Endothelial cell of umbilical vein (primary cell): Measurements from ENCODE around the gene ZNF835. TPM values are rescaled to one million over a fixed set of nuclear protein-coding genes. Genes with fewer than 3 reads are reported as not detected.

ENCODE experiments used
- BruUV-seq: library from RNA; stranded (reverse); fragments of 400-500 nt; replicated peaks from 2 replicates; lab custom pipeline; 2021; lab: Mats Ljungman, UMichigan
- CTCF ChIA-PET: fragments of 300-600, 350-600 bp; sonication (Branson Sonifier 250); formaldehyde crosslinking; loops from one replicate; lab custom pipeline; 2021; ENCODE audit warnings: antibody characterized with exemption, inconsistent platforms; lab: Charles Lee
- POLR2A ChIA-PET: fragments of 300-600, 350-600 bp; sonication (Branson Sonifier 250); formaldehyde crosslinking; loops from one replicate; lab custom pipeline; 2021; ENCODE audit warnings: antibody characterized with exemption, inconsistent platforms; lab: Charles Lee
- DNase-seq: peaks from one replicate; pipeline ENCODE4 v3.0.0-alpha.2; 2011; ENCODE audit warnings: low read depth, low spot score
- FAIRE-seq: peaks from 2 replicates; lab custom pipeline; 2011; peaks lifted over from hg19 to GRCh38; lab: Jason Lieb, UNC
- H2AFZ ChIP-seq: 2 replicates; pipeline ENCODE4 v1.6.0; 2012; ENCODE audit warnings: low read depth, low read length, control low read depth, inconsistent platforms
- H3K27ac ChIP-seq: 2 replicates; pipeline ENCODE4 v1.5.1; 2011; ENCODE audit warnings: low read depth, mild to moderate bottlenecking, control low read depth, low read length, moderate library complexity; ENCODE audit not compliant: insufficient read depth
- H3K27me3 ChIP-seq, 2 experiments: 2 replicates each; pipeline versions ENCODE4 v1.6.0 to v1.6.1; 2011; ENCODE audit warnings: low read length in 2 of 2, mixed read lengths in 1 of 2; ENCODE audit not compliant: control insufficient read depth in 2 of 2, insufficient read depth in 2 of 2
- H3K36me3 ChIP-seq, 2 experiments: 2 replicates in 1 of 2; 3 replicates in 1 of 2; pipeline ENCODE4 v1.5.1; 2011; ENCODE audit warnings: low read length in 2 of 2, mild to moderate bottlenecking in 1 of 2, moderate library complexity in 1 of 2; ENCODE audit not compliant: control insufficient read depth in 2 of 2, insufficient read depth in 2 of 2; ENCODE audit errors: extremely low read depth in 1 of 2
- H3K4me1 ChIP-seq: 3 replicates; pipeline ENCODE4 v1.5.1; 2011; ENCODE audit warnings: mild to moderate bottlenecking, low read length; ENCODE audit not compliant: control insufficient read depth, insufficient read depth; ENCODE audit errors: extremely low read depth
- H3K4me2 ChIP-seq: 2 replicates; pipeline ENCODE4 v1.6.1; 2011; ENCODE audit warnings: low read length, control low read depth, mixed read lengths; ENCODE audit not compliant: insufficient read depth
- H3K4me3 ChIP-seq, 3 experiments: fragments of 200-600 bp in 1 of 3; sonication (generic), shearing (Covaris generic) in 1 of 3; replicated peaks in 1 of 3; 2 replicates each; pipeline ENCODE4 v1.5.1; 2011 to 2016; ENCODE audit warnings: control low read depth in 3 of 3, low read length in 3 of 3, mild to moderate bottlenecking in 2 of 3, inconsistent platforms in 1 of 3, low read depth in 1 of 3, moderate library complexity in 1 of 3; ENCODE audit not compliant: insufficient read depth in 1 of 3
- H3K79me2 ChIP-seq: 2 replicates; pipeline ENCODE4 v1.6.0; 2012; ENCODE audit warnings: low read length, inconsistent platforms; ENCODE audit not compliant: control insufficient read depth, insufficient read depth
- H3K9ac ChIP-seq: replicated peaks from 2 replicates; pipeline ENCODE3; 2011; ENCODE audit warnings: low read length, control low read depth; ENCODE audit not compliant: insufficient read depth; ENCODE audit errors: extremely low read depth
- H3K9me1 ChIP-seq: replicated peaks from 3 replicates; pipeline ENCODE4 v1.6.0; 2011; ENCODE audit warnings: mild to moderate bottlenecking, low read length; ENCODE audit not compliant: control insufficient read depth, insufficient read depth; ENCODE audit errors: extremely low read depth
- H3K9me3 ChIP-seq: replicated peaks from 2 replicates; pipeline ENCODE4 v1.5.1; 2012; ENCODE audit warnings: low read length, inconsistent platforms; ENCODE audit not compliant: control insufficient read depth, insufficient read depth
- H4K20me1 ChIP-seq: replicated peaks from 2 replicates; pipeline ENCODE3; 2011; ENCODE audit warnings: mild to moderate bottlenecking, low read length; ENCODE audit not compliant: control insufficient read depth, insufficient read depth; ENCODE audit errors: extremely low read depth
- CTCF ChIP-seq, 2 donors: IDR thresholded peaks; 1 replicate in 1 of 2; 2 replicates in 1 of 2; pipeline ENCODE4 v1.5.1; 2011; ENCODE audit warnings: low read length in 2 of 2, mild to moderate bottlenecking in 2 of 2, moderate library complexity in 2 of 2, control low read depth in 1 of 2, inconsistent platforms in 1 of 2, low read depth in 1 of 2; ENCODE audit not compliant: insufficient read depth in 1 of 2; ENCODE audit errors: extremely low read depth in 1 of 2
- EZH2 ChIP-seq: IDR thresholded peaks from 2 replicates; pipeline ENCODE4 v1.6.1; 2012; ENCODE audit warnings: borderline replicate concordance, low read depth, mild to moderate bottlenecking, moderate library complexity, low read length, inconsistent platforms; ENCODE audit not compliant: severe bottlenecking
- FOS ChIP-seq: IDR thresholded peaks from 2 replicates; pipeline ENCODE4 v1.6.1; 2011; ENCODE audit warnings: mild to moderate bottlenecking, low read length, moderate library complexity, borderline replicate concordance; ENCODE audit not compliant: insufficient read depth
- GATA2 ChIP-seq: IDR thresholded peaks from 2 replicates; pipeline ENCODE4 v1.7.0; 2011; ENCODE audit warnings: low read depth, mild to moderate bottlenecking, moderate library complexity, mixed read lengths, low read length; ENCODE audit not compliant: insufficient read length, insufficient read depth
- JUN ChIP-seq: IDR thresholded peaks from 2 replicates; pipeline ENCODE4 v1.6.1; 2011; ENCODE audit warnings: borderline replicate concordance, low read depth; ENCODE audit not compliant: insufficient read length, insufficient read depth
- MAX ChIP-seq: IDR thresholded peaks from 2 replicates; pipeline ENCODE4 v1.6.1; 2011; ENCODE audit not compliant: insufficient read depth, insufficient read length
- MYC ChIP-seq: IDR thresholded peaks from one replicate; pipeline ENCODE4 v1.6.1; 2011; ENCODE audit warnings: mild to moderate bottlenecking, low read depth, low read length
- POLR2A ChIP-seq: IDR thresholded peaks from 2 replicates; pipeline ENCODE4 v1.6.1; 2012; ENCODE audit warnings: low read depth, mild to moderate bottlenecking, control low read depth, low read length
- POLR2AphosphoS5 ChIP-seq: IDR thresholded peaks from 2 replicates; pipeline ENCODE4 v1.6.1; 2012; ENCODE audit warnings: low read depth, mild to moderate bottlenecking, control low read depth, low read length, moderate library complexity; ENCODE audit not compliant: insufficient read depth
- dilution Hi-C: fragments of 300-500 bp; cut with MboI; formaldehyde crosslinking; loops from one replicate; pipeline ENCODE4 v1.15.0; 2019; ENCODE audit warnings: low sequenced_read_pairs; ENCODE audit not compliant: extremely low pct_ligation_motif_present
- intact Hi-C: fragments of 100-400 bp; cut with micrococcal nuclease; formaldehyde crosslinking; loops from one replicate; pipeline ENCODE4 v1.10.0; 2022
- polyA plus RNA-seq, 4 experiments: library from polyadenylated mRNA; depleted of rRNA in 3 of 4; stranded (reverse) in 3 of 4; unstranded in 1 of 4; fragments of >200 nt; gene quantifications; 2 replicates each; pipeline versions ENCODE4 v1.2.1 to v1.2.3, GENCODE V29; 2011 to 2012; ENCODE audit warnings: missing spikeins in 1 of 4
- total RNA-seq: library from RNA; stranded (reverse); gene quantifications from 2 replicates; pipeline ENCODE4 v1.2.3, GENCODE V29; 2021

ZNF835 gene
- total and polyA plus RNA-seq, 2 donors (not counting 3 experiments of a cell fraction or from before 2014, with no cell fraction given), result 0.01 TPM; not detected in 1

GRCh38 chr19:56690670-56691069 lies 19.1 kb upstream of the ZNF835 start:
- ChIA-PET POLR2A (no interaction called here), CTCF (no interaction called here)
- peaks cover 11% of the 10 kb centered on the region for H3K9me3 ChIP-seq
- no peak overlapping the region for H3K4me3 ChIP-seq
- intact Hi-C loops (no loop called here), dilution Hi-C loops (no loop called here)
- no peak for FAIRE-seq
- H4K20me1 ChIP-seq, result no peaks in the 10 kb centered on the region
- H3K4me2 ChIP-seq, result no peak overlapping the region
- no peak for TF ChIP-seq FOS
- no peak for TF ChIP-seq POLR2A
- TF ChIP-seq POLR2AphosphoS5, result no peak
- TF ChIP-seq MAX, result no peak
- TF ChIP-seq GATA2, result no peak
- no peak for TF ChIP-seq CTCF (IDR thresholded peaks at IDR 0.05; ENCODE audit: extremely low read depth in 1 of 2, insufficient read depth in 1 of 2, low read depth in 1 of 2, low read length in 2 of 2)
- TF ChIP-seq EZH2, result no peak
- no peak for TF ChIP-seq JUN
- no peak for TF ChIP-seq MYC
- H2AFZ ChIP-seq, result no peak overlapping the region
- no peaks in the 10 kb centered on the region for H3K4me1 ChIP-seq
- BruUV-seq, result no TSS peak
- H3K9ac ChIP-seq, result no peak overlapping the region
- DNase-seq, result no peak
- no peak overlapping the region for H3K27ac ChIP-seq
- H3K36me3 ChIP-seq, result no peaks in the 10 kb centered on the region
- no peaks in the 10 kb centered on the region for H3K27me3 ChIP-seq
- no peaks in the 10 kb centered on the region for H3K9me1 ChIP-seq
- no peaks in the 10 kb centered on the region for H3K79me2 ChIP-seq
